ENCODE results near the gene RIBC1. TPM values are rescaled to one million over a fixed set of nuclear protein-coding genes. Genes with fewer than 3 reads are reported as not detected.

RIBC1 gene
- total RNA-seq, 1 experiment from 2014 or later = 0.19 TPM

Small RNAs within 50 kb of the gene (small RNA-seq; reads per million reads assigned to genes)
- not detected for gene MIR6857
- not detected for gene VTRNA3-1P

Other genes with a start within 250 kb of the RIBC1 start
- 50.7 and 57.2 TPM in 2 replicates for gene KDM5C, start 197.7 kb upstream of the RIBC1 start, total RNA-seq (2014; rRNA removed; shearing (Covaris generic))
- 4.3 and 9.8 TPM in 2 replicates for gene IQSEC2, start 141.3 kb upstream of the RIBC1 start, total RNA-seq (2014; rRNA removed; shearing (Covaris generic))
- 18.6 and 26.0 TPM in 2 replicates for gene SMC1A, start 219 bp upstream of the RIBC1 start, total RNA-seq (2014; rRNA removed; shearing (Covaris generic))
- 134 and 157 TPM in 2 replicates for gene HSD17B10, start 11.5 kb downstream of the RIBC1 start, total RNA-seq (2014; rRNA removed; shearing (Covaris generic))